HG03060 (cell line): ENCODE data around the gene LPP.

Experiments used
- ATAC-seq: cut with Tn5 transposase; IDR thresholded peaks from one replicate; pipeline ENCODE4 v1.9.1; 2021; ENCODE audit warnings: low read depth, moderate number of reproducible peaks; ENCODE audit not compliant: unreplicated experiment

The LPP gene

GRCh38 chr3:188742755-188743550 is 589.0 kb downstream of the LPP start:
- ATAC-seq, result no peak

DNA sequence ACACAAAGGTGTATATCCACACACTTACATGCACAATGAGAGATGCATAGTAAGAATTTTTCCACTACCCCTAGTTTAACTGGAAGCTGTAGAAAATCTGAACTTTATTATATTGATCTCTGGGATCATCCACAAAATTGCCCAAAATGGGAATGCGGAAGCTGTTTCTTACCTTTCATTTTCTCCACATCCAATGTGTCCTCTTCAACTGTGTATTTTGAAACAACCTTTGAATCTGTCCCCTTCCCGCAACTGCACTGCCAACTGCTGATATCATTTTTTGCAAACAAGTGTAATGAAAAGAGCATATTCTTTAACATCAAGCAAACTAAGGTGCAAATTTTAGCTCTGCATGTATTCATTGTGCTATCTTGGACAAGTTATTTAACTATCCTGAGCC is 590.2 kb downstream of the LPP start:
- no peak for ATAC-seq

DNA sequence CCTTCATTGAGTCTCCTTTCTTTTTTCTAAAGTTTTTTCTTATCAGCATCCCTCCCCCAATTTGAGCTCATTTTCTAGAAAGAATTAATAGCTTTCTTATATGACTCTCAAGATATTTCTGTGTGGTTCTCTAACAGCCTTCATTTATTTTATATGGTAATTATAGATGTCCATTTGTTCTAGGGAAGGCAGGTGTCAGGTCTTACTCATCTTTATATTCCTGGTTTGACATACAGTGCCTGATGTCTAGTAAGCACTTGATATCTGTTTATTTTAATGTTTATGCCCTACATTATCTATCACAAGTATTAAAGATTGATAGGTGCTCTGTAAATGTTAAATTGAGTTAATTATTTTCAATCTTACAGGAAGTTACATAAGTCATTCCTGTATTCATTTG is 591.1 kb downstream of the LPP start:
- ATAC-seq, result no peak

DNA sequence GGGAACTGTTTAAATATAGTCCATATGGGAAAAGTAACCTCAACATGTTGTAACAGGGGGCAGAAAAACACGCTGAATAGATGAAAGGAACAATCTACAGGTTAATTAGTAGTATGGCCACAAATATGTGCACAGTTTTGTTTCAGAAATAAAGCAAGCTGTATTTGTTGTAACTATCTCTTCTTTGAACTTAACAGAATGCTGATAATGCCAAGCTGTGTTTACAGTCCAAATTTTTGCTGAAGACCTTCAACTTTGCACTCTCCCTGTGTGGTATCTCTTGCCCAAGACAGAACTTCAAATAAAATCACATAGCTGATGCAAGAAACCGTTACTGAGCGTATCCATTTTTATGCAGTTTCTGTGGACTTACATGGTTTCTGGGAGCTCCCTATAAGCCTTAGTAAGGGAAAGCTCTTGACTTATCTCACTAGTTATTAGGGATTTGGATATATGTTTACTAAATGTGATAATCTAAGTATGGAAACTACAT is 592.4 kb downstream of the LPP start:
- no peak for ATAC-seq

GRCh38 chr3:188747489-188747888 is 593.5 kb downstream of the LPP start:
- ATAC-seq, result no peak

- ATAC-seq, result no peak
These were observed 595.2 kb downstream of the LPP start for GRCh38 chr3:188749010-188749617.

- no peak for ATAC-seq
These were observed 595.9 kb downstream of the LPP start for GRCh38 chr3:188749830-188750229.

- no peak for ATAC-seq
These were observed 596.7 kb downstream of the LPP start for GRCh38 chr3:188750617-188751016.

DNA sequence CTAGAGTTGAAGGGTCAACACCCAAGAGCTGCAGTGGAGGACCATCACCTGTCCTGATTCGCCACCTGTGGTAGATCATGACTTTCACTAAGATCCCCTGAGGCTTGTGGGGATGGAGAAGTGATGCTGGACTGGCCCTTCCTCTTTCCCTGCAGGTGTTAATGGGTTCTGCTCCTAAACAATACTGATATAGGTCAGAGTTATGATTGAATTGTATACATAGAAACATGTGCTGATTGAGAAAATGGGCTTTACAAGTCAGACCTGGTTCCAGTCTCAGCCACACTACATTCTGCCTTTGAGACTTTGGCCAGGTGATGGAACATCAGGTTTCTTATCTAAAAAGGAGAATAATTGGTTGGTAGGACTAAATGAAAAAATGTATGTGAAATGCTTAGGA is 598.9 kb downstream of the LPP start:
- peak; percentile 4 for ATAC-seq

DNA sequence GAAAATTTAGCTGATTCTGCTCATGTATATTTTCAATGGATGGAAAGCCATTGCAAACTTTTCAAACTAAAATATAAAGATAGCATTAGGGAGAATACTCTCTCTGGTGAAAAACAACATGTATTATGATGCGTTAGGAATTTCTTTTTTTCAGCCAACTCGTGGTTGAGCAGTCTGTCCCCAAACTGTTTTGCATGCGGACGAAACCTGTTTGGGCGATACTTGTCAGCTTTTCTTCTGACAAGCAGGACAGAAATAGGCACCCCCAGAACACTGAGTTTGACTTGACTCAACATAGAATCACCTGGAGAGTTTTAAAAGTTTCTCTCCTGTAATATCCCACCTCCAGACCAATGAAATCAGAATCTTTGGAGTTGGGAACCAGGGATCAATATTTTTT is 600.3 kb downstream of the LPP start:
- ATAC-seq, result no peak

GRCh38 chr3:188756241-188756640 is 602.3 kb downstream of the LPP start:
- ATAC-seq, result no peak

DNA sequence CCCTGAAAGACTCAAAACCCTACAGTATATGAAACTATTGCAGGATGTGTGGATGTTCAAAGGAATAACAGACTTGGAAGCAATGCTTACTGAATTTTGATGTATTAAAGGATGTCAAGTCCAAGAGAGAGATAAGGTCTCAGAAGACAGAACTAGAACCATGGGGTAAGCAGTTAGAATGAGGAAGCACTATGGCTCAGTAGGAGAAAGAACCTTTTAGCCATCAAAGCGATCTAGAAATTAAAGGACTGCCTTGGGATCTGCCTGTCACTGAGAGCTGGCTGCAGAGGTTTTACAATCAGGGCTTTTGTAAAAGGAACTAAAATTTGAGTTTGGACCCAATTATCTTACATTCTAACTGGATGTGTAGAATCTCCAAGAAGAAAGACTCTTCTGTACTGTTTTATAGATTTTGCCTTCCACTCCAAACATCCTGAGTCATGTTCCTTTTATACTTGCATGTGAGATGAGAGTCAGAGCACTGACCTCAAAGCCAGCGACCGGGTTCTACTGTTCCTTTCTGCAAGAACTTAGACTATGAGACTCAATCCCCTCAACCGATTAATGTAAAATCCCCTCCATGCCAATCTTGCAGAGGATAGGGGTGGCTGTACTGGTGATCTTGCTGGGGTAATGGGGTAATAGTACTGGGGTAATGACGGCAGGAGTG is 605.5 kb downstream of the LPP start:
- ATAC-seq, result no peak

DNA sequence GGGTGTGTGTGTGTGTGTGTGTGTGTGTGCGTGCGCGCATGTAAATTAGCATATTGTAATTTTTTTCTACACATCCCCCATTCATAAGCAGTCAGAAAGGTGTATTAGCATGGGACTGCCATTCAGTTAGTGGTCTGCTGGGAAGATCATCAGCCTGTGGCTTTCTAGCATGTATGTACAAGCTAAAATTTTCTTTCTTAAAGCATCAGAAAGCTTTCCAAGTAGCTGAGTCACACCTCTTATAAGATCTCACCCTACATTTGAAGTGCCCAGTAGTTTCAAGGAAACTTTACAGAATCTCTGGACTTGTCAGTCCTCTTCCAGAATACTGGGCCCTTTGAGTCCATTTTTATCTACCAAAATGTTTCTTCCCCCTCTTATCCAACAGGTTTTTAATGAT is 606.5 kb downstream of the LPP start:
- ATAC-seq, result no peak

DNA sequence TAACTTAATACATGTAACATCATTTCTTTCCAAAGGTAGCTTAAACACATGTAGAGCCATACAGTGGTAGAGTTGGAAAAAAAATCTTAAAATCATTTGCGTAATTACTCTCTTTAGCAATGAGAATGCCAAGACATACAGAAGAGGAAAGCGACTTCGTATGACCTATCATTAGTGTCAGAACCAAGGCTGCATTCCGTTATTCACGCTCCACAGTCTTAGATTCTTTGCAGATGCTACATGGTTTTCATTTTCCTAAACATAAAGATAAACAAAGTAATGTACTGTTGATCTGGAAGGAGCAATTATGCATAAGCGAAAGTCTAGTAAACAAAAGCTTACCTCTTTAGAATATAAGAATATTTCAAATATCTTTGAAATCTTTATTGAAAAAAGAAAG is 607.5 kb downstream of the LPP start:
- no peak for ATAC-seq

GRCh38 chr3:188761964-188762363 is 608.0 kb downstream of the LPP start:
- no peak for ATAC-seq

- ATAC-seq, result no peak
These were observed 610.7 kb downstream of the LPP start for GRCh38 chr3:188764609-188765008.

DNA sequence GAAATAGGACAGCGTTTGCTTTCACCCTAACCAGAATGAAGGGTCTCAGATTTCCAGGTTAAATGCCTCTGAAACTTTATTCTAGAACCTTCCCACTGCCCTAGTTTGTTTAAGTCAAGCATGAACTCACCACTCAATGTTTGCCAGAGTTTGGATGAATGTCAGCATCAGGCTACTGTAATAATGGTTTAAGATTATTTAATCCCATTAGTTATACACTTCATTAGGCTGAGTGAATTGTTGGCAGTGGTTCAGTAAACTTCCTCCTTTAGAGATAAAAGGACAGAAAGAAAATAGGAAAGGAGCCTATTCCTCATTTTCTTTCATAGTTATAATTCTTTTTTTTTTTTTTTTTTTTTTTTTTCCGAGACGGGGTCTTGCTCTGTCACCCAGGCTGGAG is 615.9 kb downstream of the LPP start:
- no peak for ATAC-seq

- no peak for ATAC-seq
These were observed 618.9 kb downstream of the LPP start for GRCh38 chr3:188772886-188773285.

- no peak for ATAC-seq
These were observed 621.5 kb downstream of the LPP start for GRCh38 chr3:188775412-188775811.

GRCh38 chr3:188776447-188776846 is 622.5 kb downstream of the LPP start:
- no peak for ATAC-seq

GRCh38 chr3:188778091-188778852 is 624.3 kb downstream of the LPP start:
- no peak for ATAC-seq
